ENCODE data around the gene AMIGO2.

DNA sequence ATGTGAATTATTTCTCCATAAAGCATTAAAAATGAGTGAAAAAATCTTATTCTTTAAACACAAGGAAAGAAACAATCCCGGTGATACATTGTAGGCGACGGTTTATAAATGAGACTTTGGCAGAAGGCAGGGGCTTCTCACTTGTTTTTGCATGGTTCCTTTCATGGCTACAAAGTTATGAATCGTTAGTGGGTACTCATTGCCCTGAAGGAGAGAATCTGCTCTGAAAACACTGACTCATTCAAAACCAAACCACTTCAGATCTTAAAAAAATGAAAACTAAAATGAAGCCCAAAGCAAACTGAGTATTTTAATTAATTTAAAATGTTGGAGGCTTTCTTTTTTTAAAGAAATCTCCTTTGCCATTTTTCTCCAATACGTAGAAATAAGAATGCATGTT, 41.4 kb upstream of the AMIGO2 start:
- TF ChIP-seq, protein P1, sequence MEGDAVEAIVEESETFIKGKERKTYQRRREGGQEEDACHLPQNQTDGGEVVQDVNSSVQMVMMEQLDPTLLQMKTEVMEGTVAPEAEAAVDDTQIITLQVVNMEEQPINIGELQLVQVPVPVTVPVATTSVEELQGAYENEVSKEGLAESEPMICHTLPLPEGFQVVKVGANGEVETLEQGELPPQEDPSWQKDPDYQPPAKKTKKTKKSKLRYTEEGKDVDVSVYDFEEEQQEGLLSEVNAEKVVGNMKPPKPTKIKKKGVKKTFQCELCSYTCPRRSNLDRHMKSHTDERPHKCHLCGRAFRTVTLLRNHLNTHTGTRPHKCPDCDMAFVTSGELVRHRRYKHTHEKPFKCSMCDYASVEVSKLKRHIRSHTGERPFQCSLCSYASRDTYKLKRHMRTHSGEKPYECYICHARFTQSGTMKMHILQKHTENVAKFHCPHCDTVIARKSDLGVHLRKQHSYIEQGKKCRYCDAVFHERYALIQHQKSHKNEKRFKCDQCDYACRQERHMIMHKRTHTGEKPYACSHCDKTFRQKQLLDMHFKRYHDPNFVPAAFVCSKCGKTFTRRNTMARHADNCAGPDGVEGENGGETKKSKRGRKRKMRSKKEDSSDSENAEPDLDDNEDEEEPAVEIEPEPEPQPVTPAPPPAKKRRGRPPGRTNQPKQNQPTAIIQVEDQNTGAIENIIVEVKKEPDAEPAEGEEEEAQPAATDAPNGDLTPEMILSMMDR (conservative IDR thresholded peaks at IDR 0.05; ENCODE audit: low read depth, low read length): no peak
- TF ChIP-seq EZH2 (IDR thresholded peaks at IDR 0.05; ENCODE audit: low read length, unreplicated experiment): no peak
- TF ChIP-seq EZH2phosphoT487 (IDR thresholded peaks at IDR 0.05; ENCODE audit: borderline replicate concordance, low read length): no peak

Measured in PC-3 (cell line).